GM18520 (cell line): ENCODE results near the gene SPOCK1.

Experiments used
- ATAC-seq: cut with Tn5 transposase; IDR thresholded peaks from one replicate; pipeline ENCODE4 v1.9.1; 2021; ENCODE audit not compliant: unreplicated experiment

The SPOCK1 gene

GRCh38 chr5:137129886-137130680 lies 369.0 kb downstream of the SPOCK1 start:
- no peak for ATAC-seq

- no peak for ATAC-seq
Observed at GRCh38 chr5:137128012-137128411, 371.1 kb downstream of the SPOCK1 start.

GRCh38 chr5:137126829-137127228 lies 372.3 kb downstream of the SPOCK1 start:
- no peak for ATAC-seq

- ATAC-seq, result no peak
Observed at GRCh38 chr5:137122558-137122957, 376.6 kb downstream of the SPOCK1 start.

GRCh38 chr5:137122075-137122474 lies 377.1 kb downstream of the SPOCK1 start:
- ATAC-seq, result no peak

GRCh38 chr5:137119321-137119720 lies 379.8 kb downstream of the SPOCK1 start:
- no peak for ATAC-seq

- no peak for ATAC-seq
Observed at GRCh38 chr5:137118629-137119028, 380.5 kb downstream of the SPOCK1 start.

- ATAC-seq, result no peak
Observed at GRCh38 chr5:137115152-137115551, 384.0 kb downstream of the SPOCK1 start.

GRCh38 chr5:137114529-137114928 lies 384.6 kb downstream of the SPOCK1 start:
- ATAC-seq, result no peak

GRCh38 chr5:137113939-137114338 lies 385.2 kb downstream of the SPOCK1 start:
- no peak for ATAC-seq

- no peak for ATAC-seq
Observed at GRCh38 chr5:137113161-137113560, 386.0 kb downstream of the SPOCK1 start.

- no peak for ATAC-seq
Observed at GRCh38 chr5:137105351-137106035, 393.6 kb downstream of the SPOCK1 start.

- no peak for ATAC-seq
Observed at GRCh38 chr5:137101544-137101943, 397.6 kb downstream of the SPOCK1 start.

- no peak for ATAC-seq
Observed at GRCh38 chr5:137099651-137100050, 399.5 kb downstream of the SPOCK1 start.

- no peak for ATAC-seq
Observed at GRCh38 chr5:137098663-137099062, 400.5 kb downstream of the SPOCK1 start.

- ATAC-seq, result no peak
Observed at GRCh38 chr5:137098238-137098637, 400.9 kb downstream of the SPOCK1 start.

- ATAC-seq, result no peak
Observed at GRCh38 chr5:137097203-137097602, 401.9 kb downstream of the SPOCK1 start.

GRCh38 chr5:137096149-137097103 lies 402.7 kb downstream of the SPOCK1 start:
- ATAC-seq, result no peak

- no peak for ATAC-seq
Observed at GRCh38 chr5:137095597-137095996, 403.5 kb downstream of the SPOCK1 start.

- no peak for ATAC-seq
Observed at GRCh38 chr5:137092831-137093230, 406.3 kb downstream of the SPOCK1 start.

GRCh38 chr5:137091472-137091871 lies 407.7 kb downstream of the SPOCK1 start:
- ATAC-seq, result no peak
